HG03521 (cell line): ENCODE data around the gene FOSB.
A peak's percentile ranks its signal among the peaks of the same experiment; 100 is the strongest.

ENCODE experiments used
- ATAC-seq: cut with Tn5 transposase; IDR thresholded peaks from one replicate; pipeline ENCODE4 v1.9.1; 2021; ENCODE audit warnings: mild to moderate bottlenecking, moderate library complexity; ENCODE audit not compliant: unreplicated experiment

The FOSB gene

DNA sequence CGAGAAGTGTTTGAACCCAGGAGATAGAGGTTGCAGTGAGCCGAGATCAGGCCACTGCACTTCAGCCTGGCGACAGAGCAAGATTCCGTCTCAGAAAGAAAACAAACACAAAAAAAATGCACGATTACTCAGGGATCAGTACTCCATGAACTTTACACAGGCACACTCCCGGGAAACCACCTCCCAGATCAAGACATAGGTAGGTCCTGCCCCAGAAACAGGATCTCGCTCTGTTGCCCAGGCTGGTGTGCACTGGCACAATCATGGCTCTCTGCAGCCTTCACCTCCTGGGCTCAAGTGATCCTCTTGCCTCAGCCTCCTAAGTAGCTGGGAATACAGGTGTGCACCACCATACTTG, 50.7 kb downstream of the FOSB start:
- no peak for ATAC-seq

DNA sequence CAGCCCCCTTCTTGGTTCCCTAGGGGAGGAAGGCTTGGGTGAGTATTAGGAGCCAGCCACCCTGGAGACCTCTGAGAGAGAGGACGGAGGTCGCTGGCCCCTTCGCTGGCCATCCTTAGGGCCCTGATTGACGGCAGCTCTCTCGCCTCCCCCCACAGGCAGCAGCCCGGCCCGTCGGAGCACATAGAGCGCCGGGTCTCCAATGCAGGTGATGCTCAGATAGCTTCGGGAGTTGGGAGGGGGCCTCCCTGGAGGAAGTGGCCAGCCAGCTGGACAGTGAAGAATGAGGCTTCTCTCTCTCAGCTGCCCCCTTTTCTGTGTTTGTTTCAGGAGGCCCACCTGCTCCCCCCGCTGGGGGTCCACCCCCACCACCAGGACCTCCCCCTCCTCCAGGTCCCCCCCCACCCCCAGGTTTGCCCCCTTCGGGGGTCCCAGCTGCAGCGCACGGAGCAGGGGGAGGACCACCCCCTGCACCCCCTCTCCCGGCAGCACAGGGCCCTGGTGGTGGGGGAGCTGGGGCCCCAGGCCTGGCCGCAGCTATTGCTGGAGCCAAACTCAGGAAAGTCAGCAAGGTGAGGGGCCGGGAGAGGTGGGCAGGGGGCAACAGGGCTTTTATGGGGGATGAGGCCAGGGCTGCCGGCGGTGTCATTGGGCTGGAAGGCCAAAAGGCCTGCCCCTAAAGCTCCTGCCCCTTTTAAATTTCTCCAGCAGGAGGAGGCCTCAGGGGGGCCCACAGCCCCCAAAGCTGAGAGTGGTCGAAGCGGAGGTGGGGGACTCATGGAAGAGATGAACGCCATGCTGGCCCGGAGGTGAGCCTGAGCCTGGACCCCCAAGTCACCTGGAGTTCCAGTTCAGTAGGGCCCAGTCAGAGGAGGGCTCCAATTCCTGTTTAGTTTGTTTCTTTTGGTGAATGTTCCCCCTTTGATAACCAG, 54.5 kb downstream of the FOSB start:
- no peak for ATAC-seq

GRCh38 chr19:45523642-45524256, 56.0 kb downstream of the FOSB start:
- ATAC-seq = peak; percentile 69

GRCh38 chr19:45524575-45525129, 56.9 kb downstream of the FOSB start:
- no peak for ATAC-seq
